Upper lobe of left lung (tissue), 4 donors: ENCODE measurements around the gene UQCRC2.

Experiments
- CTCF ChIP-seq, 6 experiments: fragments of 450-650 bp in 4 of 6; fragments of 200-600 bp in 2 of 6; sonication (generic) in 2 of 6; IDR thresholded peaks; one replicate each; pipeline ENCODE4 v1.5.1; 2016 to 2019; ENCODE audit warnings: antibody characterized with exemption in 6 of 6
- POLR2A ChIP-seq, 4 donors: fragments of 450-650 bp; IDR thresholded peaks; one replicate each; pipeline ENCODE4 v1.5.1; 2016 to 2017; ENCODE audit warnings: antibody characterized with exemption in 4 of 4, mild to moderate bottlenecking in 2 of 4
- POLR2AphosphoS5 ChIP-seq, 2 donors: sonication (generic); formaldehyde crosslinking; IDR thresholded peaks; one replicate each; pipeline ENCODE4 v1.5.1; 2017; ENCODE audit warnings: antibody characterized with exemption in 2 of 2

GRCh38 chr16:21996923-21997696, 43.9 kb downstream of the UQCRC2 start:
- no peak for TF ChIP-seq POLR2A (IDR thresholded peaks at IDR 0.05)
- TF ChIP-seq CTCF (IDR thresholded peaks at IDR 0.05) = no peak
- no peak for TF ChIP-seq POLR2AphosphoS5 (IDR thresholded peaks at IDR 0.05)
